ENCODE measurements around the gene ABTB1.

ABTB1 gene

DNA sequence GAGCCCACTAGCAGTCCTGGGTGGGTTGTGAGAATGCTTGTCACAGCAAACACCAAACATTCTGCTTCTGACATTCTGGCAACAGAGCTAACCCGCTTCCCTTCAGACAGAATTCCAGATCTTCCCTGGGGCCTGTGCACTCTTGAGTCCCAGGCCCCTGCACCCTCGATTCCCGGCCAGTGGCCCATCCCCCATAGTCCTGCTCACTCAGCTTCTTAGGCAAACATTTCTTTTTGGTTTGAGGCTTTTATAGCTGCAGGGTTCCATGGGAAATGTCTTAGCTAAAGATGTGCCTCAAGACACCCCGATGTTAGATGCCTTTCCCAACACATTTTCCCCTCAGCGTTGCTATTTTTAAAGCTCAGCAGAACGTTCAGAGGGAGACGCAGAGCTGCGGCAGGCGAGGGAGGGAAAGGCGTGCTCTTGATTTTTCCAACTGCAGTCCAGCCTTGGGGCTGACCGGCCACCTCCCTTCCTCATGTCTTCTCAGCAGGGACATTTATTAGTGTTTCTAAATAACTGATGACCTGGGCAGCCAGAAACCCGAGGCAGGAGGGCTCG lies 35.2 kb downstream of the ABTB1 start:
- DNase-seq = no peak

- no peak for DNase-seq
Observed at GRCh38 chr3:127708837-127709236, 36.1 kb downstream of the ABTB1 start.

GRCh38 chr3:127709320-127710060 lies 36.7 kb downstream of the ABTB1 start:
- no peak for DNase-seq

DNA sequence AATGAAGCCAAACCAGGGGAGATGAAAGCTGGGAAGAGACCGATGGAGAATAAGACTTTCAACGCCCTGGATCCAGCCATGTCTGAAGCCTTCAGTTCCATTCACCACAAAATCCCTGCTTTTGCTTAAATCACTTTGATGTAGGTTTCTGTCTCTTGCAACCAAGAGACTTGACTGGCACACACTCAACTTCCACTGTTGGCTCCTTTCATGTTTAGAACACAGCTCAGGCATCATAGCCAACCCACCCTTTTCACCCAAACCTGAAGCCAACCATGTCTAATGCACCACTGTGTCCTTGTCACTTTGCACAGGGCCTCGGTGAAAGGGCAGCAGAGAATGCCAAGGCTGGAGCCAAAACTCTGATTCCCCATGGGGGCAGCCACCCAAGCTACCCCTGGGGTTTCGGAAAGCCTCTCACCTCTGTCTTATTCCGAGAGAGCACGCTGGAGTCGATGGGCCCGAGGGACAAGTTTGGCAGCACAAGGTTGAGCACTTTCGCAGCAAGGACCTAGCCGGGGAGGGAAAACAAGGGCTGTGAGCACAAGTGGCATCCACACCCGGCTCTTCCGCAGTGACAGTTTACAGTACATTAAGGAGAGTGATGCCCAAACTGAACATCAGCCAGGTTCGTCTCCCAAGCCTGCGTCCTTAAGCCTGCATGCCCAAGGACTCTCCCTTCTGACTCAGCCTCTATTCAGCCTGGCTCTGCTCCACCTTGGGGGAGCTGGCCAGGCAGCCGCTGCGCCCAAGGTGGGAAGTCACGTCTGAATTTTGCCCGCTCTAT lies 37.6 kb downstream of the ABTB1 start:
- DNase-seq = no peak

DNA sequence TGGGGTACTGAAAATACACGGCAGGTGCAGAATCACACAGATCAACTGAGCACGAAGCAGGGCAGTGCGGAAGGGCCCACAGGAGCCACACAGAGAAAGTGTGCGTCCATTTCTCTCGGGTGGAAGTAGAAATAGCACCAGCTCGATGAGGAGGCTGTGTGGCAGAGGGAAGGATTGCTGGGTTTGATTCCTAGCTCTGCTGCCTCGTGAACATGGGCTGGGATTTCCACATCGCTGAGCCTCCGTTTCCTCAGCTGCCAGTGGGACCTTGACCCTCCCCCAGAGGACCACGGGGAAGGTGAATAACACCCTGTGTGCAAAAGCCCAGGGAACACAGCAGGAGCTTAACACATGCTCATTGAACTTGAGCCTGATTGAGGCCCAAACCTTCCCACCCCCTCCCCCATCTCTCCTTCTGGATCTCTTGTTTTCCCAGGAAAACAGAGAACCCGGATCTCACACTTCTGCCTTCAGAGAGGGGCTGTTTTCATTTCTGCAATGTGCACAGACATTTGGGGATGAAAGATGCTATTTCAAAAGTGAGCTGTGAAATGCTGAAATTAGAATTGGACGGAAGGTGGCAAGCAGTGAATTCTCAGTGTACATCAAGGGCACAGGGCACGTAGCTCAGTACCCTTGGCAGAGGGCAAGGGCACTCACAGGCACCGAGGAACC lies 38.4 kb downstream of the ABTB1 start:
- no peak for DNase-seq

- DNase-seq = no peak
Observed at GRCh38 chr3:127711896-127712295, 39.1 kb downstream of the ABTB1 start.

DNA sequence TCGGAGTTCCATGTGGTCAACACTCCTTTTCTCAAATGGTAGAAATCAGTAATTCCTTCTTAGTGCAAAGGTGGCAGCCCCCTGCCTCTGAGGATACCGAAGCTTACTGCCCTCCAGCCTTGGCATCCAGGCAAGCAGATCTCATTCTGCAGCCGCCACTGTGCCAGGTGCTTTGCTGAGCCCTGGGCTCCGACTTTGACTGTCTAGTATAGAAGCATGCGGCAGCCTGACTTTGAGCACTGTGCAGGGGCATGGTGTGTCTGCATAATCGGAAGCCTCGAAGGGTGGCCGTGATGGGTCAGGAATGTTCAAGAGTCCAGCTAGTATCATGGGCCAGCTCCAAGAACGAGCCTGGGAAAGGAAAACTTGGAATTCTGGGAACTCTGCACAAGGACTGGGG lies 39.7 kb downstream of the ABTB1 start:
- no peak for DNase-seq

- DNase-seq = peak; percentile 37
Observed at GRCh38 chr3:127712881-127713771, 40.4 kb downstream of the ABTB1 start.

DNA sequence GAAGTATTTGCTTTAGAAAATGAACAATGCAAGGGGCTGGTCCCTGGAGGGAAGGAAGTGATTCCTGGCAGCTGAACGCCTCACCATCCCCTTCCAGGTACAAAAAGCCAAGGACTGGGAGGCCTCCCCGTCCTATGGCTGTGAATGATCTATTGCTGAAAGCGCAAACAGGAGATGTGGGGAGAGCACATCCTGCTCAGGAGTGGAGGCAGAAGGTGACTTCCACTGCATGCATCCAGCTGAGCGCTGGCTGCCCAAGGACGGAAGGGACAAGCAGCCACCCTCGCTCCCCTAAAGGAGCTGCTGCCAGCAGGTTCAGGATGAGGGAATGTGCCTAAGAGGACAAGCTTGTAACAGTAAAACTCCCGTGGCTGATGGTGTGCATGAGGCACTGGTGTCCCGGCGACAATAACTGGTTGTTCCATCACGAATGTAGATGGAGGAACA lies 41.4 kb downstream of the ABTB1 start:
- DNase-seq = peak; percentile 68

- no peak for DNase-seq
Observed at GRCh38 chr3:127714866-127715265, 42.1 kb downstream of the ABTB1 start.

GRCh38 chr3:127715532-127715931 lies 42.8 kb downstream of the ABTB1 start:
- DNase-seq = no peak

DNA sequence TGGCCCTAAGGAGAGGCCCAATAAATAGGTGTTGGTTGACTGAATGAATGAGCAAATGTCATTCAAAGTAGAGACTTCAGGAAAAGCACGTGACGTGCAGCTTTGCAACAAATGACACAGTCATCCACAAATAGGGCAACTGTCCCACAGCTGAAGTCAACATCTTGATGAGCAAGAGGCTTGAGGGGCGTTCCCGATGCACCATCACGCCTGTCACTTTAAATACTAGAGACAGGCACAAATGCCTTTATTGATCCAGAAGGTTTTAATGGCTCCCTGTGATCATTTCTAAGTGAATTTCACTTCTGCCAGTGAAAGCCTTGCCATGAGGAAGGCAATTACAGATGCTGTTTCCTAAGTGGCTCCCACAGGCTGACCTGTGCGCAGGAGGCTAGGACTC lies 43.6 kb downstream of the ABTB1 start:
- DNase-seq = no peak

GRCh38 chr3:127717357-127718244 lies 44.8 kb downstream of the ABTB1 start:
- no peak for DNase-seq

DNA sequence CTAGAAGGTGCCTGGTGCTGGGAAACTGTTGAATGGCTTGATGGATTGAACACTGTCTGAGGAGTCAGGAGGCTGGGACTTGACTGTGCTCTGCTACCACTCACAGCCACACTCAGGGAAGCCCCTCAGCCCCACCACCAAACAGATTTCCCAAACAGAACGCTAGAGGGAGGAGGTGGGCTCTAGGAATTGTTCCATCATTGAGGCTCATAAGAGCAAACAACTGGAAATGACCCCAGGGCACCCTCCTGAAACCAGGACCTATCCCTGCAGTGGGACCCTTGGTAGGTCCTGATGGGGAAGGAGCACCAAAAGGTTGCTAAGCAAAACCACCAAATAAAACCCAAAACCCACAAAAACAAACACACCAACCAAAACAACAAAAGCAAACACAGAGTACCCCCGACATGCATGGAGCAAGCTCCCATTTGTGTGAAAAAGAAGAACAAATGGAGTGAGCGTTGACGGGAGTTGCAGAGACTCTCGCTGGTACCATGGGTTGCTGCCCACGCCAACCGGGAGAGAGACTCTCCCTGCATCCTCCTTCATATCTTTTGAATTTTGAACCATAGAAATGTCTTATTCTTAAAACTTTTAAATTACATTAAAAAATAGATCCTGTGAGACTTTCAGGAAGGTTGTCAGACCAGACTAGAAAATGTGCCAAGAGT lies 45.6 kb downstream of the ABTB1 start:
- no peak for DNase-seq

DNA sequence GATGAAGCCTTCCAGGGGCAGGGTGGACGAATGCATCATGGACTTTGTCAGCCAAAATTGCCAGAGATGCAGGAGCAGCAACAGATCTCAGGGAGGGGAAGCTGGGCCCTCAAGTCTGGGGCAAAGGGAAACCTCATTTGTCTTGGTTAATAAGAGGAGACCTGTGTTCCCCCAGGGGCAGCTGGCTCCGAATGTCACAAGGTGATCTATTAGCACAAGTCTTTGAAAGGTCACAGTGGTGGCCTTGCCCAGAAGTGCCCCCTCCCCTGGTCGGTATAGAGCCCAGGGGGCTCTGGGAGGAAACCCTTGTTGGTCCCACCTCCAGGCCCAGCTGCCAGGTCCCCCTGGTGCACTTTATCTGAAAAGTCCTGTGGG lies 46.2 kb downstream of the ABTB1 start:
- DNase-seq = no peak

DNA sequence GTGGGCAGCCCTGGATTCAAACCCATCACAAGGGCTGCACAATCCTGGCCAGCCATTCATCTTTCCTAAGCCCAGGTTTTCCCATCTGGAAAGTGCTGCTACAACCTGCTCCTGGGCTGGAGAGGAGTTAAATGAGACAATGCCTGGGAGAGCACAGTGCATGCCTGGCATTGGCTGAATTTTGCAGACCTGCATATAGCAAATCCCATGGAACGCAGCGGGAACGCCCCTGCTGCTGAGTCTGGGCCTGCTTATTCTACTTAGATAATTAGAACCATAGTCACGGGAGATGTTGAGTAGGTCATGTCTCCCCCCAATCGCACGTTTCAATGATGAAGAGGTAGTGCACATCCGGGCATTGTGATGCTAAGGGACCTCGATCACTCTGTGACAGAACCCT lies 46.6 kb downstream of the ABTB1 start:
- no peak for DNase-seq

DNA sequence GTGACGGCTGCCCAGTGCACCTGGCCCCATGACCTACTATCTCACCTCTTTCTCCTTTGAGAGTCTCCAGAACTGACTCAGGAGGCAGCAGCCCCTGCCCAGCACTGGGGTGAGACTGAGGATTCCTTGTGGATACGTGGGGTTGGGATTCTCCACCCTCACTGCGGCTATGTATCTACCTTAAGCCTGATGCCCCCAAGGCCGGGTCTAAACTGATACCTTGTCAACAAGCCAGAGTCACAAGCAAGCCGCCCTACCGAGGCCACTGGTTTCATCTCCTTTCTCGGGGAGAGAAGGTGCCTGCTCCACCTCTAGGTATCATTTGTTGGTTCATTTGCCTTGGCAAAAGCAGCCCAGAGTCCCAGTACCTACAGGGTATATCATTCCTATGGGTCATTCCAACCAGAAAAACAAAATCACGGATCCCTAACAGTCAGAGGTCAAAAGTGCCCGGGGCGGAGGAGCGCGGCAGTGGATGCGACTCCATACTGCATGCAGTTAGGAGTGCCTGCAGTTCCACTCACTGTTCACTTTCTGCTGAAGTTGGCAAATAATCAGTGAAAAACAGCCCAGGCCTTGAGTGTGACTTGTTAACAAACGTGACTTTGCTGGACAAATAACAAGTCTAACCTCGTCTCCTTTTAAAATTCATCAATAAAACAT lies 47.5 kb downstream of the ABTB1 start:
- no peak for DNase-seq

DNA sequence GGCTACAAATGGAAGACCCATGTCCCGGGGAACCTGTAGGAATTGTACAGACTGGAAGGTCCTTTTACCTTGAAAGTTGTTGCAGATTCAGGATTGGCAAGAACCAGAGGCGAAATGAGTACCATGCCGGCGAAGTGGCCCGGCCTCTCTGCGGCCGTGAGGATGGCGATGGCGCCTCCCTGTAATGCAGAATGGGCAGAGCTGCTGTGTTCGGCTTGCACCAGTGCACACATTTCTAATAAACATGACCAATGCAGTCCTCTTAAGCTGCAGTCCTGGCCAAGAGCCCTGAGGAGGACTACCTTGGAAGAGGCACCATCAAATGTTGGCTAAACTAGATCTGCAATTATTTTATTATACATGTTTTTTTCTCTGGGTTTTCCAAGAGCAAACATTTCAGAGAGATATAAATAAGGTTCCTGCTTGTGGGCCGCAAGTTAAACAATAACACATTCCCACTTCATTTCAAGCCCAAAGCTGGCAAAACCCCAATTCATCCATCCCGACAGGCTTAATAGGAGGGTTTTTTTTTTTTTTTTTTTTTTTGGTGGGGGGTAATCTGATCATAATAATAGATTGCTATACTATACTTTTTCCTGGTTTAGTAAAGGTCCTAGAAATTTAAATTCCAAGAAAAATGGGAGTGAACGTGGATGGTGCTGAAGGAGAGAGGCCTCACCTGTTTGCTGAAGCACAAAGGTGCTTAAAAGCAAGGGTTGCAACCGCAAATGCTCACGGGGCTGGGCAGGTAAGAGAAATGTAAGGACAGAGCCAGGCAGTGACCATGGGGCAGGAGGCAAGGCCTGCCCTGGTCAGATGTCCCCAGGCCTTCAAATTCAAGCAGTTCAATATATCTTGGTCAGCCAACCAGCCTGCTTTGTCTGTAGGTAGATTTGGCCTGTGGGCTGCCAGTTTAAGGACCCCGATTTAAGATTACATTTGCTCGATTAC lies 48.5 kb downstream of the ABTB1 start:
- DNase-seq = peak; percentile 72
